ENCODE data around the gene RTP2.

GRCh38 chr3:187735383-187735782 lies 33.0 kb upstream of the RTP2 start:
- TF ChIP-seq CTCF (IDR thresholded peaks at IDR 0.05), result no peak
- TF ChIP-seq POLR2A (IDR thresholded peaks at IDR 0.05), result no peak

Data from prostate gland (tissue), 2 donors.